Spleen (tissue), 11 donors: ENCODE results near the gene STRADA. TPM values are rescaled to one million over a fixed set of nuclear protein-coding genes. Genes with fewer than 3 reads are reported as not detected.

Experiments used
- DNase-seq: peaks from one replicate; pipeline ENCODE4 v3.0.0-alpha.2; 2020
- H3K27ac ChIP-seq, 8 donors: fragments of 200-600 bp; sonication (generic) in 7 of 8; 1 replicate in 4 of 8; 2 replicates in 4 of 8; pipeline versions ENCODE4 v1.5.0 to v1.8.0; 2016 to 2021; ENCODE audit warnings: inconsistent platforms in 4 of 8, mild to moderate bottlenecking in 4 of 8, moderate library complexity in 1 of 8
- H3K27me3 ChIP-seq, 7 donors: fragments of 200-600 bp; sonication (generic) in 6 of 7; replicated peaks in 1 of 7; 1 replicate in 4 of 7; 2 replicates in 3 of 7; pipeline versions ENCODE4 v1.5.0 to v1.8.0; 2016 to 2021; ENCODE audit warnings: inconsistent platforms in 3 of 7, mild to moderate bottlenecking in 1 of 7
- H3K36me3 ChIP-seq, 6 donors: fragments of 200-600 bp; sonication (generic) in 5 of 6; 1 replicate in 4 of 6; 2 replicates in 2 of 6; pipeline versions ENCODE4 v1.5.0 to v1.8.0; 2016 to 2021; ENCODE audit warnings: inconsistent platforms in 2 of 6
- H3K4me1 ChIP-seq, 6 donors: fragments of 200-600 bp; sonication (generic) in 5 of 6; 1 replicate in 3 of 6; 2 replicates in 3 of 6; pipeline versions ENCODE4 v1.5.0 to v1.8.0; 2016 to 2021; ENCODE audit warnings: inconsistent platforms in 3 of 6
- H3K4me3 ChIP-seq, 8 donors: fragments of 200-600 bp; sonication (generic) in 7 of 8; 1 replicate in 4 of 8; 2 replicates in 4 of 8; pipeline versions ENCODE4 v1.5.0 to v1.8.0; 2016 to 2021; ENCODE audit warnings: inconsistent platforms in 4 of 8, mild to moderate bottlenecking in 4 of 8, moderate library complexity in 2 of 8
- H3K9me3 ChIP-seq, 8 donors: fragments of 200-600 bp; sonication (generic) in 7 of 8; 1 replicate in 4 of 8; 2 replicates in 4 of 8; pipeline versions ENCODE4 v1.5.0 to v1.8.0; 2016 to 2021; ENCODE audit warnings: inconsistent platforms in 4 of 8
- POLR2A ChIP-seq, 3 donors: fragments of 450-650 bp; IDR thresholded peaks; one replicate each; pipeline ENCODE4 v1.5.1; 2017; ENCODE audit warnings: antibody characterized with exemption in 3 of 3, mild to moderate bottlenecking in 1 of 3
- POLR2AphosphoS5 ChIP-seq, 3 donors: sonication (generic); formaldehyde crosslinking; IDR thresholded peaks; one replicate each; pipeline ENCODE4 v1.5.1; 2017; ENCODE audit warnings: antibody characterized with exemption in 3 of 3
- WGBS, 5 donors: extraction: QIAGEN DNeasy Blood & Tissue Kit in 3 of 5; methylation state at CpG; one replicate each; pipeline versions ENCODE4 v1.1.5 to v1.1.7; 2013 to 2018; 5-methylcytosine and 5-hydroxymethylcytosine counted together
- intact Hi-C: fragments of 100-400 bp; cut with DNase I; formaldehyde crosslinking; loops from one replicate; pipeline ENCODE4 v1.15.0; 2023; ENCODE audit warnings: low total_unique reads
- polyA plus RNA-seq, 3 donors: library from polyadenylated mRNA; stranded (reverse); fragments of 200-250 nt; gene quantifications; one replicate each; pipeline ENCODE4 v1.2.1, GENCODE V29; 2013
- total RNA-seq, 7 donors: library from RNA; depleted of rRNA in 3 of 7; stranded (reverse); fragments of >200 nt in 3 of 7; fragmentation: NEBNext Ultra II Directional in 4 of 7; extraction: Animal tissue kit (Norgen Biotek cat#: 25700) in 4 of 7; gene quantifications; one replicate each; pipeline versions ENCODE4 v1.1.0 to v1.2.1, GENCODE V29; 2016 to 2021
- TF ChIP-seq, protein P1 (sequence below), 11 experiments: fragments of 200-600 bp in 7 of 11; fragments of 450-650 bp in 4 of 11; sonication (generic) in 4 of 11; IDR thresholded peaks in 8 of 11; conservative IDR thresholded peaks in 3 of 11; 1 replicate in 7 of 11; 2 replicates in 4 of 11; pipeline versions ENCODE4 v1.4.0 to v1.8.0; 2016 to 2021; ENCODE audit warnings: antibody characterized with exemption in 11 of 11, inconsistent platforms in 4 of 11, mild to moderate bottlenecking in 1 of 11
- donor health status: healthy with polysubstance abuse.
- donor health status: DM: no; HTN: no; CAD: no; lungs with moderate emphysema.
- donor health status: DM: no; HTN: no; CAD: no.
- donor health status: Bipolar disorder and iron deficiency.
- donor health status: healthy.
- donor health status: DM: no; HTN: no; CAD: no.
- donor health status: DM: yes; HTN: yes; CAD: no.

STRADA gene
- total and polyA plus RNA-seq, 10 donors, result 20.5 to 72.0 (median 49.6) TPM

DNA sequence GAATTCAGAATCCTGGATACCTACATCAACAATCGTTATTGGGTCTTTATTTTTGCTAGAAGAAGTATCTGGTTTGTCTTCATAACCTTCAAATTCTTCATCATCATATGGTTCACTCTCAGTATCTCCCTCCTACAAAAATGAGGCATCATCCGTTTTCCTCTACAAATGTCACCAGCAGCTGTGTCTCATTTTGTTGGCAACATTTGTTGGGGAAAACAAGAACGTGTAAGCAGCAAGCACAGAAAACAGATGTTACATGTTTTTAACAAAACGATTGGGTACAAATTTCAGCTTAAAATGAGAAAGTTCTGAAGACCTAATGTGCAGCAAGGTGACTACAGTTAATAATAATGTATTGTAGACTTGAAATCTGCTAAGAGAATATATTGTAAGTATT, 23.1 kb upstream of the STRADA start:
- H3K36me3 ChIP-seq, result peaks cover 3 to 74% (median 51%) of the 10 kb centered on the region in 6 donors
- H3K27ac ChIP-seq, result no peak overlapping the region
- H3K4me3 ChIP-seq, result no peak overlapping the region

DNA sequence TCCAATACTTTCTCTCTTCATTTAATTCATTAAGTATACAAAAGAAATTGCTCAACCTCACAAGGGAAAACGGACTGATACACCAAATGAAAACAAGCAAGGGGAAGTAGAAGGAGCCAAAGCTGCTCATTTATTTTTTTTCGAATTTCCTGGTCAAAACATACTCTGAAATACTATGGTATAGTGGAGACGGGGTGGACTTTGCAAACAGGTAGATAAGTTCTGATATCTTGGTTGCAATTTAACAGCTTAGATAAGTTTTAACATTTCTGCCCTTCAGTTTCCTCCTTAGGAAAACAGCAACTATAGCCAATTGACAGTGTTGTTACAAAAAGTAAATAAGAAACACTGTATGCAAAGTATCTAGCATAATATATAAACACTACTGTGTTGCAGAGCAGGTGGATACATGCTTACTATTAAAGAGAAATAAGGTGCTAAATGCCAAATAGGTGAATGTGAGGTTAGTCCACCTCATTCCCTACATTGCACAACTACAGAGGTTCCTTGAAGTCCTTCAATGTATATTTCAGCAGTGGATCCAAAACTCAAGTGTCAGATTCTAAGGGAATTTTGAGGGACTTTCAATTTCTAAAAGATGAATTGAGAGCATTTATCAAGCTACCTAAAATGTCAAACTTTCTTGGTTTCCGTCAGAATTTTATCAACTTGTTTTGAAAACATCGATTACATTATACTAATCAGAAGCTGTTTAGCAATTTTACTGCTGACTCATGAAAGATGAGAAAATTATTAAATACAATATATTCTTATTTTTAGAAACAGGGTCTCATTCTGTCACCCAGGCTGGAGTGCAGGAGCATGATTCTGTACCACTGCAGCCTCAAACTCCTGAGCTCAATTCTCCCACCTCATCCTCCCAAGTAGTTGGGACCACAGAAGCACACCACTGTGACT, 20.8 kb upstream of the STRADA start:
- no peaks in the 10 kb centered on the region for H3K9me3 ChIP-seq
- no peak for TF ChIP-seq POLR2A (IDR thresholded peaks at IDR 0.05)
- TF ChIP-seq, protein P1, sequence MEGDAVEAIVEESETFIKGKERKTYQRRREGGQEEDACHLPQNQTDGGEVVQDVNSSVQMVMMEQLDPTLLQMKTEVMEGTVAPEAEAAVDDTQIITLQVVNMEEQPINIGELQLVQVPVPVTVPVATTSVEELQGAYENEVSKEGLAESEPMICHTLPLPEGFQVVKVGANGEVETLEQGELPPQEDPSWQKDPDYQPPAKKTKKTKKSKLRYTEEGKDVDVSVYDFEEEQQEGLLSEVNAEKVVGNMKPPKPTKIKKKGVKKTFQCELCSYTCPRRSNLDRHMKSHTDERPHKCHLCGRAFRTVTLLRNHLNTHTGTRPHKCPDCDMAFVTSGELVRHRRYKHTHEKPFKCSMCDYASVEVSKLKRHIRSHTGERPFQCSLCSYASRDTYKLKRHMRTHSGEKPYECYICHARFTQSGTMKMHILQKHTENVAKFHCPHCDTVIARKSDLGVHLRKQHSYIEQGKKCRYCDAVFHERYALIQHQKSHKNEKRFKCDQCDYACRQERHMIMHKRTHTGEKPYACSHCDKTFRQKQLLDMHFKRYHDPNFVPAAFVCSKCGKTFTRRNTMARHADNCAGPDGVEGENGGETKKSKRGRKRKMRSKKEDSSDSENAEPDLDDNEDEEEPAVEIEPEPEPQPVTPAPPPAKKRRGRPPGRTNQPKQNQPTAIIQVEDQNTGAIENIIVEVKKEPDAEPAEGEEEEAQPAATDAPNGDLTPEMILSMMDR (IDR thresholded peaks at IDR 0.05 in 8 of 11, conservative IDR thresholded peaks at IDR 0.05 in 3 of 11), result no peak
- H3K27ac ChIP-seq, result peak overlapping the region in 6 of 8 donors; percentile 1 to 75 (median 59)
- H3K4me1 ChIP-seq, result peaks cover 0 to 60% (median 22%) of the 10 kb centered on the region in 6 donors
- H3K4me3 ChIP-seq, result peak overlapping the region in 1 of 8 donors; percentile 2
- intact Hi-C loops, result no loop called here
- H3K27me3 ChIP-seq, result no peaks in the 10 kb centered on the region
- no peak for DNase-seq
- peaks cover 3 to 83% (median 65%) of the 10 kb centered on the region in 6 donors for H3K36me3 ChIP-seq
- WGBS, 5 donors, result 56 to 71% (median 68%) methylated on average over 5 of the region's 5 CpGs

More for the DNA sequence above, 23.1 kb upstream of the STRADA start:
- 78 to 87% (median 81%) methylated on average over 4 of the region's 4 CpGs for WGBS, 5 donors
- intact Hi-C loops, result no loop called here
- no peak for DNase-seq
- Histone ChIP-seq H3K4me1 (peaks cover 0 to 77% (median 29%) of the 10 kb centered on the region in 6 donors), H3K9me3 (no peaks in the 10 kb centered on the region), H3K27me3 (no peaks in the 10 kb centered on the region)
- no peak for TF ChIP-seq POLR2AphosphoS5 (IDR thresholded peaks at IDR 0.05)
- TF ChIP-seq POLR2A (IDR thresholded peaks at IDR 0.05), result no peak
- TF ChIP-seq, protein P1 (IDR thresholded peaks at IDR 0.05 in 8 of 11, conservative IDR thresholded peaks at IDR 0.05 in 3 of 11), result no peak

DNA sequence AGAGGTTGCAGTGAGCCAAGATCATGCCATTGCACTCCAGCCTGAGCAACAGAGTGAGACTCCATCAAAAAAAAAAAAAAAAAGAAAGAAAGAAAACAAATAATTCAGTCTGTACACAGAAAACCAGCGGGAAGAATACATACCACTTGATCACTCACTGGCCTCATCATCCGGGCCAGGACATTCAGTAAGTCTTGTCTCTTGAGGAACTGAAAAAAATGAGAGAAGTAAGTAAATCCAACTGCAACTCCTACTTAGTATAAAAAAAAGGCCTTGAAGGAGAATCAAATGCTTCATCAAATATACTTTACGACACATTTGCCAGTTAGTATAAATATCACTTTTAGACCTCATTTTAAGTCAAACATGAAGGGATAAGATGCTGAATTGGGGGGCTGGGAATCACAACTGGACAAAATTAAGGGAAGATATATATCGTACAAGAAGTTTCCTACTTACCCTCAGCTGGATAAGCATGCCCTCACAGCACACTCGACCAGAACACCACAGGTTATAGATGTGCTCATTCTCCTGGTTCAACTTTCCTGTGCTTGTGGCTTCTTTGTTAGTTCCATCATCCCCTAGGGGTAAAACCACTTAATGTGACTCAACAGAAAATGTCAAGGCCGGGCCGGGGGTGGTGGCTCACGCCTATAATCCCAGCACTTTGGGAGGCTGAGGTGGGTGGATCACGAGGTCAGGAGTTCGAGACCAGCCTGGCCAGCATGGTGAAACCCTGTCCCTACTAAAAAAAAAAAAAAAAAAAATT, 19.4 kb upstream of the STRADA start:
- no peak for DNase-seq
- H3K4me3 ChIP-seq, result no peak overlapping the region
- no peaks in the 10 kb centered on the region for H3K9me3 ChIP-seq
- H3K36me3 ChIP-seq, result peaks cover 3 to 97% (median 74%) of the 10 kb centered on the region in 6 donors
- H3K27me3 ChIP-seq, result no peaks in the 10 kb centered on the region
- H3K4me1 ChIP-seq, result peaks cover 0 to 49% (median 22%) of the 10 kb centered on the region in 6 donors
- H3K27ac ChIP-seq, result peak overlapping the region in 7 of 8 donors; percentile 1 to 75 (median 45)
- intact Hi-C loops, result no loop called here
- TF ChIP-seq, protein P1 (IDR thresholded peaks at IDR 0.05 in 8 of 11, conservative IDR thresholded peaks at IDR 0.05 in 3 of 11), result no peak
- TF ChIP-seq POLR2AphosphoS5 (IDR thresholded peaks at IDR 0.05), result no peak
- TF ChIP-seq POLR2A (IDR thresholded peaks at IDR 0.05), result no peak
- 61 to 72% (median 70%) methylated on average over 10 of the region's 10 CpGs for WGBS, 5 donors
